Measurements from ENCODE around the gene HAS3. TPM values are rescaled to one million over a fixed set of nuclear protein-coding genes. Genes with fewer than 3 reads are reported as not detected.

HAS3 gene
- total RNA-seq, 3 donors from 2014 or later (not counting 1 experiment from before 2014, with no cell fraction given), result 1.8 to 2.5 (median 2.3) TPM

DNA sequence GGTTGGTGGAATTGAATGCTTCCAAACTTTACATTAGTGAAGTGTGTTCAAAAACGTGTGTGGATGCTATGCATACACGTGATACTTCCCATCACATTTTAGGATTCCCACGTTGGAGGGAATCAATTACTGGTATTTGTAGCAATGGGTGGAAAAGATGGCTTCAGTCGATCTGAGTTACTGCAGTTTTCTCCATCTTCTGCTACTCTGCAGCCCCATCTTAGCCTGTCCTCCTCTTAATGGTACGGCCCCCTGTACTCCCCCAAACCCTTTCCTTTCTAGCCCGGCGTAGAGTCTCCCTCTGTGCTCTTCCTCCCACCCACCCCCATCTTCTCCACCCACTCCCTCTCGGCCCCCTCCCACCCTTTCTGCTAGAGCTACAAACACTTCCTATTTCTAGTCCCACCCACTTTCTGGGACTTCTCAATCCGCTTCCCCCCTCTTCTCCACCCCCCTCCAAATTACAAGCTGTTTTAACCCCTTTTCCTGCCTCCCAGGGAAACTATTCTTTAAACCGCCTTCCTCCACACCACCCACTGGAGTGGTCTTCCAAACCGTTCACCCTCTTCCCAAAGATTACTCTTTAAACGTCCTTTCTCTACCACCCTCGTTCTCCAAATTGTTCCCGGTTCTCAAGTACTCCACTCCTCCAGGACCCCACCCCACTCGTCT, 25.9 kb downstream of the HAS3 start:
- no peaks in the 10 kb centered on the region for H3K9me3 Mint-ChIP-seq
- Histone ChIP-seq H3K27ac (ENCODE audit: low read length) (peak overlapping the region; percentile 82), H3K4me3 (ENCODE audit: low read length) (peak overlapping the region; percentile 86), H3K27me3 (ENCODE audit: control insufficient read depth, insufficient read depth, low read length) (no peaks in the 10 kb centered on the region), H3K9me3 (ENCODE audit: control insufficient read depth, insufficient read depth, low read length) (no peaks in the 10 kb centered on the region), H3K36me3 (ENCODE audit: control insufficient read depth, insufficient read depth, low read length) (no peaks in the 10 kb centered on the region), H3K4me1 (ENCODE audit: control insufficient read depth, insufficient read depth, low read length) (peaks cover 12% of the 10 kb centered on the region)
- TF ChIP-seq, protein P1, sequence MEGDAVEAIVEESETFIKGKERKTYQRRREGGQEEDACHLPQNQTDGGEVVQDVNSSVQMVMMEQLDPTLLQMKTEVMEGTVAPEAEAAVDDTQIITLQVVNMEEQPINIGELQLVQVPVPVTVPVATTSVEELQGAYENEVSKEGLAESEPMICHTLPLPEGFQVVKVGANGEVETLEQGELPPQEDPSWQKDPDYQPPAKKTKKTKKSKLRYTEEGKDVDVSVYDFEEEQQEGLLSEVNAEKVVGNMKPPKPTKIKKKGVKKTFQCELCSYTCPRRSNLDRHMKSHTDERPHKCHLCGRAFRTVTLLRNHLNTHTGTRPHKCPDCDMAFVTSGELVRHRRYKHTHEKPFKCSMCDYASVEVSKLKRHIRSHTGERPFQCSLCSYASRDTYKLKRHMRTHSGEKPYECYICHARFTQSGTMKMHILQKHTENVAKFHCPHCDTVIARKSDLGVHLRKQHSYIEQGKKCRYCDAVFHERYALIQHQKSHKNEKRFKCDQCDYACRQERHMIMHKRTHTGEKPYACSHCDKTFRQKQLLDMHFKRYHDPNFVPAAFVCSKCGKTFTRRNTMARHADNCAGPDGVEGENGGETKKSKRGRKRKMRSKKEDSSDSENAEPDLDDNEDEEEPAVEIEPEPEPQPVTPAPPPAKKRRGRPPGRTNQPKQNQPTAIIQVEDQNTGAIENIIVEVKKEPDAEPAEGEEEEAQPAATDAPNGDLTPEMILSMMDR (IDR thresholded peaks at IDR 0.05), result no peak
- H3K27ac Mint-ChIP-seq, result peak overlapping the region; percentile 80 to 93
- H3K4me3 Mint-ChIP-seq, result peak overlapping the region; percentile 94
- intact Hi-C loops (cut with micrococcal nuclease), result no loop called here
- no peaks in the 10 kb centered on the region for H3K27me3 Mint-ChIP-seq (ENCODE audit: low read depth in 2 of 2)
- no peaks in the 10 kb centered on the region for H3K36me3 Mint-ChIP-seq
- peak in 1 of 2 donors; percentile 53 for DNase-seq
- ATAC-seq, result no peak
- 3% methylated on average over 13 of the region's 15 CpGs for WGBS (ENCODE audit: insufficient coverage)
- peaks cover 43 to 48% of the 10 kb centered on the region in 2 donors for H3K4me1 Mint-ChIP-seq

DNA sequence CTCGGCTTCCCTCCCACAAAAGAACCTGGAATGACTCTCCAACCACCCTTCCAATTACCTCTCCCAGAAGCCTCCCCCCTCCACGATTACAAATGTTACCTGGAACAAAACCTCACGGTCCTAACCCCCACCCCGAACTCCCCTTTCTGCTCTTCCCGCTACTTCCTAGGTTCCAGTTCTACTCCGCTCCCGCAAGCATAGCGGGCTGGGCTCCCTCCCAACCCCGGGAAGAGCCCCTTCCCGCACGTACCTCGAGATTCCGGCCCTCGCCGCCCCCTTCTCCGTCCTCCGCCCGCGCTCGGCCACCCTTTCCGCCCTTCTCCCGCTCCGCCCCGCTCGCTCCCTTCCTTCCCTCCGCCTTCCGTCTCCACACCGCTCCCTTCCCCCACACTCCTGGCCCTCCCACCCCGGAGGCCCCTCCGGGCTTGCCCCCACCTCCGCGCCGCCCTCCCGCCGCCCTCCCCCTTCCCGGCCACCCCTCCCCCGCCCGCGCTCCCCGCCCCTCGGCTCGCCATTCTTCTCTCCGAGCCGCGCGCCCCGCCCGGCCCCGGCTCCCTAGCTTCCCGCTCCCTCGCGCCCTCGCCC, 26.5 kb downstream of the HAS3 start:
- Histone ChIP-seq H3K36me3 (ENCODE audit: control insufficient read depth, insufficient read depth, low read length) (peaks cover 5% of the 10 kb centered on the region), H3K27me3 (ENCODE audit: control insufficient read depth, insufficient read depth, low read length) (no peaks in the 10 kb centered on the region), H3K4me3 (ENCODE audit: low read length) (peak overlapping the region; percentile 86), H3K9me3 (ENCODE audit: control insufficient read depth, insufficient read depth, low read length) (no peaks in the 10 kb centered on the region), H3K27ac (ENCODE audit: low read length) (peak overlapping the region; percentile 82), H3K4me1 (ENCODE audit: control insufficient read depth, insufficient read depth, low read length) (peaks cover 12% of the 10 kb centered on the region)
- DNase-seq (peak in 1 of 2 donors; percentile 77), ATAC-seq (peak; percentile 57 to 77 (median 62))
- peaks cover 48% of the 10 kb centered on the region in 2 donors for H3K4me1 Mint-ChIP-seq
- H3K4me3 Mint-ChIP-seq, result peak overlapping the region; percentile 94
- TF ChIP-seq, protein P1 (IDR thresholded peaks at IDR 0.05), result no peak
- H3K27me3 Mint-ChIP-seq (ENCODE audit: low read depth in 2 of 2), result no peaks in the 10 kb centered on the region
- WGBS (ENCODE audit: insufficient coverage), result 0% methylated on average over 43 of the region's 53 CpGs
- no peaks in the 10 kb centered on the region for H3K9me3 Mint-ChIP-seq
- no peaks in the 10 kb centered on the region for H3K36me3 Mint-ChIP-seq
- peak overlapping the region; percentile 80 to 93 for H3K27ac Mint-ChIP-seq
- intact Hi-C loops (cut with micrococcal nuclease), result no loop called here

DNA sequence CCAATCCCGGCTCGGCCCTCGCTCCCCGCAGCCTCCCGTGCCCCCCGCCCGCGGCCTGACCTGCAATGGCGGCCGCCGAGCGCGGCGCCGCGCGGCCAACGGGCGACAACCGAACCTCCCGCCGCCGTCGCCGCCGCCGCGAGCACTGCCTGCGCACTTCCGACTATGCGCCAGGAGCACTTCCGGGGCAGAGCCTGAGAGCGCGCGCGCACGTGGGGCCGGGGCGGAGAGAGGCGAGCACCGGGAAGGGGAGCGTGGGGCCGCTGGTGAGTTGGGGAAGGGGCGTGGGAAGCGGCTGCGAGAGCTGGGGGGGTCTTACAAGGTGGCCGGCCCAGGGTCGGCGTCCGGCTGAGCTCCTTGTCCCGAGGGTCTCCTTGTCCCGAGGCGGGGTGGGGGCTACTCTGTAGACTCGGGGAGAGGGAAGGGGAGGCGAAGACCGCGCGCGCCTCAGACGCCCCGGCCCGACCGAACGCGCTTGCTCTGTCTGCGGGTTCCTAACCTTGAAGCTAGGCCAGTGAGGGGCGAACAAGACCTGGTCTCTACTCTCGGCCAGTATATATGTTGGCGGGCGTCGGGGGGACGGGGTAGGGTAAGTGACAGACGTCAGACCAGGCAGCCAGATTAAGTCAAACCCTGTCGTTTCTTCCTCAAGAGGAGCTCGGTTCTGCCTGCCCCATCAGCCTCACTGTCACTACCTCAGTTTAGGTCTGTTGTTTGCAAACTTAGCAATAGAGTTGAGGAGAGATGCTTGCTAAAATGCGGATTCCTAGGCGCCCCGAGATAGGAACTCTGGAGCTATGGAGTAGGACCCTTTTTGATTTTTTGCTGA, 27.2 kb downstream of the HAS3 start, which contains the start of the genes CHTF8 and UTP4:
TSS of gene CHTF8 (minus strand) at position 165 of the 829 bp plus-strand sequence. CDS start 11,130 bp downstream, outside the sequence.
TSS of gene UTP4 (plus strand) at position 226 of the 829 bp plus-strand sequence. CDS start 811 bp downstream, outside the sequence.
- peaks cover 12% of the 10 kb centered on the region for H3K4me1 ChIP-seq (ENCODE audit: control insufficient read depth, insufficient read depth, low read length)
- peak within 1 kb of the TSS; percentile 82 for H3K27ac ChIP-seq (ENCODE audit: low read length)
- intact Hi-C loops (cut with micrococcal nuclease), result no loop called here
- H3K36me3 ChIP-seq (ENCODE audit: control insufficient read depth, insufficient read depth, low read length), result peaks cover 9% of the 10 kb centered on the region
- peaks cover 42 to 48% of the 10 kb centered on the region in 2 donors for H3K4me1 Mint-ChIP-seq
- peak within 1 kb of the TSS; percentile 86 for H3K4me3 ChIP-seq (ENCODE audit: low read length)
- WGBS (ENCODE audit: insufficient coverage), result under 1% methylated on average over 78 of the region's 78 CpGs
- ATAC-seq (peak; percentile 90 to 96 (median 95)), DNase-seq (peak; percentile 82 to 91)
- no peaks in the 10 kb centered on the region for H3K36me3 Mint-ChIP-seq
- TF ChIP-seq, protein P1 (IDR thresholded peaks at IDR 0.05), result no peak
- no peaks in the 10 kb centered on the region for H3K27me3 Mint-ChIP-seq (ENCODE audit: low read depth in 2 of 2)
- no peaks in the 10 kb centered on the region for H3K9me3 Mint-ChIP-seq
- no peaks in the 10 kb centered on the region for H3K9me3 ChIP-seq (ENCODE audit: control insufficient read depth, insufficient read depth, low read length)
- H3K27me3 ChIP-seq (ENCODE audit: control insufficient read depth, insufficient read depth, low read length), result no peaks in the 10 kb centered on the region
- peak within 1 kb of the TSS; percentile 80 to 93 for H3K27ac Mint-ChIP-seq
- H3K4me3 Mint-ChIP-seq, result peak within 1 kb of the TSS; percentile 94

All from natural killer cell (primary cell).